HepG2 (cell line): Measurements from ENCODE around the gene SLC7A6OS. TPM values are rescaled to one million over a fixed set of nuclear protein-coding genes. Genes with fewer than 3 reads are reported as not detected.

Source experiments
- ARHGAP35 ChIP-seq: sonication (generic); formaldehyde crosslinking; IDR thresholded peaks from 2 replicates; pipeline ENCODE4 v1.9.0; 2022; ENCODE audit warnings: mild to moderate bottlenecking, inconsistent platforms, moderate library complexity, missing genetic modification reagents, borderline replicate concordance
- CAMTA2 ChIP-seq: sonication (generic); formaldehyde crosslinking; IDR thresholded peaks from 2 replicates; pipeline ENCODE4 v1.4.0; 2020; ENCODE audit warnings: mild to moderate bottlenecking, missing genetic modification reagents, borderline replicate concordance
- CENPX ChIP-seq: sonication (generic); formaldehyde crosslinking; IDR thresholded peaks from 2 replicates; pipeline ENCODE4 v1.9.0; 2021; ENCODE audit warnings: mild to moderate bottlenecking, missing genetic modification reagents, moderate library complexity
- CHD4 ChIP-seq: fragments of 200-600 bp; sonication (generic); IDR thresholded peaks from 2 replicates; pipeline ENCODE4 v1.7.0; 2017; ENCODE audit warnings: mild to moderate bottlenecking, low read length, borderline replicate concordance
- DMAP1 ChIP-seq: IDR thresholded peaks from 2 replicates; pipeline ENCODE4 v1.6.1; 2016
- DNMT1 ChIP-seq: sonication (generic); formaldehyde crosslinking; IDR thresholded peaks from 2 replicates; pipeline ENCODE4 v1.5.1; 2020; ENCODE audit warnings: mild to moderate bottlenecking, missing genetic modification reagents
- DPF2 ChIP-seq: sonication (generic); formaldehyde crosslinking; IDR thresholded peaks from 2 replicates; pipeline ENCODE4 v1.4.0; 2020; ENCODE audit warnings: mild to moderate bottlenecking, low read depth, missing genetic modification reagents, borderline replicate concordance
- EHMT2 ChIP-seq: fragments of 200-600 bp; sonication (generic); IDR thresholded peaks from 2 replicates; pipeline ENCODE4 v1.7.0; 2017; ENCODE audit warnings: antibody characterized with exemption, low read depth, low read length, borderline replicate concordance
- FIP1L1 ChIP-seq: fragments of 200-400 bp; formaldehyde crosslinking; IDR thresholded peaks from 2 replicates; pipeline ENCODE4 v1.6.1; 2018; ENCODE audit warnings: low read depth, mild to moderate bottlenecking, low read length, moderate library complexity, borderline replicate concordance; ENCODE audit not compliant: insufficient read depth
- HNRNPLL ChIP-seq: fragments of 200-400 bp; formaldehyde crosslinking; IDR thresholded peaks from 2 replicates; pipeline ENCODE4 v1.6.1; 2017; ENCODE audit warnings: mild to moderate bottlenecking, low read depth, low read length; ENCODE audit not compliant: poor library complexity, severe bottlenecking
- KDM6A ChIP-seq: IDR thresholded peaks from 2 replicates; pipeline ENCODE4 v1.6.1; 2016; ENCODE audit warnings: low read depth
- MYC ChIP-seq: sonication (generic); formaldehyde crosslinking; IDR thresholded peaks from 2 replicates; pipeline ENCODE4 v1.9.0; 2021; ENCODE audit warnings: missing genetic modification reagents, borderline replicate concordance
- NBN ChIP-seq: fragments of 450-650 bp; conservative IDR thresholded peaks from 2 replicates; pipeline ENCODE4 v1.6.1; 2017
- PCBP1 ChIP-seq: fragments of 200-400 bp; formaldehyde crosslinking; IDR thresholded peaks from 2 replicates; pipeline ENCODE4 v1.6.1; 2017; ENCODE audit warnings: mild to moderate bottlenecking, low read depth, low read length, borderline replicate concordance
- POLR2G ChIP-seq: fragments of 200-400 bp; formaldehyde crosslinking; IDR thresholded peaks from 2 replicates; pipeline ENCODE4 v1.6.1; 2018; ENCODE audit warnings: mild to moderate bottlenecking, low read depth, low read length, moderate library complexity
- RCOR2 ChIP-seq: IDR thresholded peaks from 2 replicates; pipeline ENCODE4 v1.6.1; 2016; ENCODE audit warnings: missing biosample characterization, missing genetic modification reagents
- SCMH1 ChIP-seq: sonication (generic); formaldehyde crosslinking; IDR thresholded peaks from 2 replicates; pipeline ENCODE4 v1.9.0; 2021; ENCODE audit warnings: missing genetic modification reagents, mild to moderate bottlenecking, borderline replicate concordance
- SOX6 ChIP-seq, 2 experiments: fragments of 450-650 bp in 1 of 2; sonication (generic) in 1 of 2; formaldehyde crosslinking in 1 of 2; IDR thresholded peaks; 2 replicates each; pipeline versions ENCODE4 v1.4.0 to v1.6.1; 2017 to 2020; ENCODE audit warnings: antibody characterized with exemption in 1 of 2, mild to moderate bottlenecking in 1 of 2, missing genetic modification reagents in 1 of 2
- SP4 ChIP-seq: sonication (generic); formaldehyde crosslinking; IDR thresholded peaks from 2 replicates; pipeline ENCODE4 v1.8.1; 2023; ENCODE audit warnings: mild to moderate bottlenecking, missing genetic modification reagents
- STAG1 ChIP-seq: sonication (generic); formaldehyde crosslinking; IDR thresholded peaks from 2 replicates; pipeline ENCODE4 v1.4.0; 2020; ENCODE audit warnings: missing genetic modification reagents
- ZBTB21 ChIP-seq: sonication (generic); formaldehyde crosslinking; IDR thresholded peaks from 2 replicates; pipeline ENCODE4 v1.4.0; 2020; ENCODE audit warnings: missing genetic modification reagents
- ZFP82 ChIP-seq: sonication (generic); formaldehyde crosslinking; IDR thresholded peaks from 2 replicates; pipeline ENCODE4 v1.5.1; 2020; ENCODE audit warnings: mild to moderate bottlenecking, missing genetic modification reagents, borderline replicate concordance
- ZNF124 ChIP-seq: sonication (generic); formaldehyde crosslinking; IDR thresholded peaks from 2 replicates; pipeline ENCODE4 v1.4.0; 2020; ENCODE audit warnings: missing genetic modification reagents
- ZNF138 ChIP-seq: sonication (generic); formaldehyde crosslinking; IDR thresholded peaks from 2 replicates; pipeline ENCODE4 v1.5.0; 2020; ENCODE audit warnings: mild to moderate bottlenecking, low read depth, missing genetic modification reagents
- ZNF160 ChIP-seq: sonication (generic); formaldehyde crosslinking; IDR thresholded peaks from 2 replicates; pipeline ENCODE4 v1.8.0; 2022; ENCODE audit warnings: mild to moderate bottlenecking, inconsistent platforms, missing genetic modification reagents
- ZNF251 ChIP-seq: sonication (generic); formaldehyde crosslinking; IDR thresholded peaks from 2 replicates; pipeline ENCODE4 v1.9.0; 2021; ENCODE audit warnings: mild to moderate bottlenecking, missing genetic modification reagents
- ZNF335 ChIP-seq: sonication (generic); formaldehyde crosslinking; IDR thresholded peaks from 2 replicates; pipeline ENCODE4 v1.4.0; 2020; ENCODE audit warnings: missing genetic modification reagents
- ZNF44 ChIP-seq: sonication (generic); formaldehyde crosslinking; IDR thresholded peaks from 2 replicates; pipeline ENCODE4 v1.5.1; 2020; ENCODE audit warnings: mild to moderate bottlenecking, missing genetic modification reagents
- ZNF496 ChIP-seq: sonication (generic); formaldehyde crosslinking; IDR thresholded peaks from 2 replicates; pipeline ENCODE4 v1.8.1; 2023; ENCODE audit warnings: mild to moderate bottlenecking, moderate library complexity, missing genetic modification reagents; ENCODE audit not compliant: insufficient replicate concordance
- ZNF775 ChIP-seq: sonication (generic); formaldehyde crosslinking; IDR thresholded peaks from 2 replicates; pipeline ENCODE4 v1.4.0; 2020; ENCODE audit warnings: missing genetic modification reagents, mild to moderate bottlenecking, moderate library complexity, borderline replicate concordance
- ZNF792 ChIP-seq: IDR thresholded peaks from 2 replicates; pipeline ENCODE4 v1.6.1; 2016
- ZNF841 ChIP-seq: sonication (generic); formaldehyde crosslinking; IDR thresholded peaks from 2 replicates; pipeline ENCODE4 v1.8.1; 2023; ENCODE audit warnings: missing genetic modification reagents, borderline replicate concordance
- polyA plus RNA-seq, 8 experiments: library from polyadenylated mRNA; depleted of rRNA in 3 of 8; stranded (reverse) in 7 of 8; unstranded in 1 of 8; fragments of >200 nt; fragmentation: Illumina TruSeq in 4 of 8; extraction: Trizol in 4 of 8; gene quantifications; 2 replicates each; pipeline versions ENCODE4 v1.2.1 to v1.2.3, GENCODE V29; 2011 to 2016; ENCODE audit warnings: low read depth in 4 of 8, missing spikeins in 1 of 8, mixed read lengths in 1 of 8; ENCODE audit not compliant: insufficient read depth in 1 of 8
- total RNA-seq, 5 experiments: library from RNA; depleted of rRNA; stranded (reverse); fragments of >200 nt; fragmentation: Illumina TruSeq; extraction: Trizol; gene quantifications; 2 replicates each; pipeline ENCODE4 v1.2.3, GENCODE V29; 2016; ENCODE audit warnings: low read depth in 1 of 5
- TF ChIP-seq, protein P1 (sequence below): IDR thresholded peaks from 2 replicates; pipeline ENCODE4 v1.6.1; 2016; ENCODE audit warnings: missing compliant biosample characterization, missing genetic modification reagents, borderline replicate concordance

Gene SLC7A6OS
- total and polyA plus RNA-seq, 2 of the 13 experiments (the other 11 are each of a cell fraction or from before 2014, with no cell fraction given) = 11.2 to 21.5 TPM

DNA sequence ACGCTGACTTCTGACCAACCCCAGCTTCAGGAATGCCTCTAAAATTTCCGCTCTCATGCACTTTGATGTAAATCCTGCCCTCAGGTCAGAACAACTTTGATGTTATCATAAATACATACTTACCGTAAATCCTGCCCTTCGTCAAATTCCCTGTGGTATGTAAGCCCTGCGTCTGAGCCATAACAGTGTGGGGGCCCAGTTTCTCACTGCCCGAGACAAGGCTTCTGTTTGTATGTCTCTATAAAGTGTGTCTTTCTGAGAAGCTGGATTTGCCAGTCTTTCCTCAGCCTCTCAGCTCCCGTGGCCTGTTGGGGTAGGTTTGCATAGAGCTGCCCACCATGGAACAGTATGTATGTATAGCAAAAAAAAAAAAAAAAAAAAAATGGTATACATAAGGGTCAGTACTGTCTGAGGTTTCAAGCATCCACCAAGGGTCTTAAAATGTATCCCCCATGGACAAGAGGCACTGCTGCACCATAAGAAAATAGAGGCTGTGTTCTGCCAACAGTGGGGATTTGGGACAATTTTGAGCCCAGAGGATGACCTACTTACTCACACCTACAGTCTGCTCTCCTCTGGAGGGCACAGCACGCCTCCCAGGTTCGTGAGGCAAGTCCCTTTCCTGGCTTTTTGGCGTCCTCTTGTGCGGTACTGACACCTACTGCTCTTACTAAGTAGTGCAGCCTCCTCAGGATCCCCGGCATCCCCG is 17.6 kb upstream of the SLC7A6OS start (continued):
- no peak for TF ChIP-seq ARHGAP35 (CRISPR knock-in tag)
- TF ChIP-seq ZNF775 (CRISPR knock-in tag) = 0 out of 2 replicates have a peak, but pooled peaks have one; percentile 53
- no peak for TF ChIP-seq FIP1L1
- TF ChIP-seq NBN = no peak
- no peak for TF ChIP-seq SCMH1
- TF ChIP-seq STAG1 = peak; percentile 98
- no peak for TF ChIP-seq ZNF251 (CRISPR knock-in tag)
- no peak for TF ChIP-seq DNMT1 (CRISPR knock-in tag)
- TF ChIP-seq CAMTA2 (CRISPR knock-in tag) = no peak
- TF ChIP-seq RCOR2 (CRISPR knock-in tag) = no peak
- no peak for TF ChIP-seq SOX6 (IDR thresholded peaks at IDR 0.05)
- peak; percentile 21; the same call in 1 of the 2 replicates for TF ChIP-seq SOX6 (CRISPR knock-in tag; IDR thresholded peaks at IDR 0.05)
- TF ChIP-seq ZNF124 (CRISPR knock-in tag) = no peak
- TF ChIP-seq ZNF160 (CRISPR knock-in tag) = no peak
- TF ChIP-seq ZNF496 (CRISPR knock-in tag) = no peak
- no peak for TF ChIP-seq ZNF138 (CRISPR knock-in tag)
- no peak for TF ChIP-seq CENPX
- TF ChIP-seq ZNF841 (CRISPR knock-in tag) = no peak
- no peak; the same call in 1 of the 2 replicates for TF ChIP-seq KDM6A (CRISPR knock-in tag)
- TF ChIP-seq, protein P1, sequence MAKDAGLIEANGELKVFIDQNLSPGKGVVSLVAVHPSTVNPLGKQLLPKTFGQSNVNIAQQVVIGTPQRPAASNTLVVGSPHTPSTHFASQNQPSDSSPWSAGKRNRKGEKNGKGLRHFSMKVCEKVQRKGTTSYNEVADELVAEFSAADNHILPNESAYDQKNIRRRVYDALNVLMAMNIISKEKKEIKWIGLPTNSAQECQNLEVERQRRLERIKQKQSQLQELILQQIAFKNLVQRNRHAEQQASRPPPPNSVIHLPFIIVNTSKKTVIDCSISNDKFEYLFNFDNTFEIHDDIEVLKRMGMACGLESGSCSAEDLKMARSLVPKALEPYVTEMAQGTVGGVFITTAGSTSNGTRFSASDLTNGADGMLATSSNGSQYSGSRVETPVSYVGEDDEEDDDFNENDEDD (CRISPR knock-in tag) = no peak
- TF ChIP-seq POLR2G = no peak
- TF ChIP-seq PCBP1 = no peak
- no peak for TF ChIP-seq ZFP82
- no peak for TF ChIP-seq EHMT2
- TF ChIP-seq ZNF792 = no peak
- TF ChIP-seq DMAP1 (CRISPR knock-in tag) = no peak
- TF ChIP-seq DPF2 (CRISPR knock-in tag) = no peak
- TF ChIP-seq SP4 (CRISPR knock-in tag) = no peak
- no peak for TF ChIP-seq ZNF44 (CRISPR knock-in tag)
- TF ChIP-seq MYC (CRISPR knock-in tag) = no peak; the same call in 1 of the 2 replicates
- no peak for TF ChIP-seq CHD4
- no peak for TF ChIP-seq HNRNPLL
- TF ChIP-seq ZBTB21 (CRISPR knock-in tag) = no peak
- 0 out of 2 replicates have a peak, but pooled peaks have one; percentile 35 for TF ChIP-seq ZNF335
